ENCODE data around the gene LIFR. TPM values are rescaled to one million over a fixed set of nuclear protein-coding genes. Genes with fewer than 3 reads are reported as not detected.
A peak's percentile ranks its signal among the peaks of the same experiment; 100 is the strongest.
"Not testable (repeated sequence)": the region's sequence is repeated elsewhere in the genome, so short reads cannot be mapped to it uniquely, and the experiment has no call there.

The LIFR gene
- total RNA-seq, 6 donors from 2014 or later = 69.1 to 103 (median 85.8) TPM

DNA sequence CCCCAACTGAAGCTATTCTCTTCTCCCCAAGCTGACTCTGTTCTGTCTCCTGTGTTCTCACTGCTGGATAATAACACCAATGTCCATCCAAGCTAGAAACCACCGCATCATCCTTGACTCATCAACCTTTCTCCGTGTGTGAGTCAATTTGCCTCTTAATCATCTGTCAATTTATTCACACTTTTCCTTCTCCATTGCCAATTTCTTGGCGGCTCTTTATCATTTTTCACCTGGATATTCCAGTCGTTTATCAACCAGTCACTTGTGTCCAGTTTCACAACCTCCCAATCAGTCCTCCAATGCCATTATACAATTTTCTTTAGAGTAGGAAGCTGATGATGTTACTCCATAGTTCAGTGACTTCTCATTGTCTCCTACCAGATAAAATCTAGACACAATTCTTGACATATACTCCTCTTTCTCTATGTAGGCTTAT lies 45.4 kb upstream of the LIFR start:
- TF ChIP-seq, protein P1, sequence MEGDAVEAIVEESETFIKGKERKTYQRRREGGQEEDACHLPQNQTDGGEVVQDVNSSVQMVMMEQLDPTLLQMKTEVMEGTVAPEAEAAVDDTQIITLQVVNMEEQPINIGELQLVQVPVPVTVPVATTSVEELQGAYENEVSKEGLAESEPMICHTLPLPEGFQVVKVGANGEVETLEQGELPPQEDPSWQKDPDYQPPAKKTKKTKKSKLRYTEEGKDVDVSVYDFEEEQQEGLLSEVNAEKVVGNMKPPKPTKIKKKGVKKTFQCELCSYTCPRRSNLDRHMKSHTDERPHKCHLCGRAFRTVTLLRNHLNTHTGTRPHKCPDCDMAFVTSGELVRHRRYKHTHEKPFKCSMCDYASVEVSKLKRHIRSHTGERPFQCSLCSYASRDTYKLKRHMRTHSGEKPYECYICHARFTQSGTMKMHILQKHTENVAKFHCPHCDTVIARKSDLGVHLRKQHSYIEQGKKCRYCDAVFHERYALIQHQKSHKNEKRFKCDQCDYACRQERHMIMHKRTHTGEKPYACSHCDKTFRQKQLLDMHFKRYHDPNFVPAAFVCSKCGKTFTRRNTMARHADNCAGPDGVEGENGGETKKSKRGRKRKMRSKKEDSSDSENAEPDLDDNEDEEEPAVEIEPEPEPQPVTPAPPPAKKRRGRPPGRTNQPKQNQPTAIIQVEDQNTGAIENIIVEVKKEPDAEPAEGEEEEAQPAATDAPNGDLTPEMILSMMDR (IDR thresholded peaks at IDR 0.05) = no peak
- TF ChIP-seq POLR2AphosphoS5 (IDR thresholded peaks at IDR 0.05) (no peak), POLR2A (IDR thresholded peaks at IDR 0.05) (no peak), EP300 (IDR thresholded peaks at IDR 0.05) (no peak)
- Histone ChIP-seq H3K4me1 (peaks cover 19 to 39% (median 28%) of the 10 kb centered on the region in 4 donors), H3K36me3 (no peaks in the 10 kb centered on the region), H3K27me3 (no peaks in the 10 kb centered on the region), H3K4me3 (no peak overlapping the region), H3K27ac (peak overlapping the region in 3 of 4 donors; percentile 2 to 30 (median 18)), H3K9me3 (no peaks in the 10 kb centered on the region)
- DNase-seq (no peak), ATAC-seq (ENCODE audit: low FRiP score in 2 of 2) (no peak)
- WGBS, 2 donors = 70 to 75% methylated on average over 4 of the region's 4 CpGs

DNA sequence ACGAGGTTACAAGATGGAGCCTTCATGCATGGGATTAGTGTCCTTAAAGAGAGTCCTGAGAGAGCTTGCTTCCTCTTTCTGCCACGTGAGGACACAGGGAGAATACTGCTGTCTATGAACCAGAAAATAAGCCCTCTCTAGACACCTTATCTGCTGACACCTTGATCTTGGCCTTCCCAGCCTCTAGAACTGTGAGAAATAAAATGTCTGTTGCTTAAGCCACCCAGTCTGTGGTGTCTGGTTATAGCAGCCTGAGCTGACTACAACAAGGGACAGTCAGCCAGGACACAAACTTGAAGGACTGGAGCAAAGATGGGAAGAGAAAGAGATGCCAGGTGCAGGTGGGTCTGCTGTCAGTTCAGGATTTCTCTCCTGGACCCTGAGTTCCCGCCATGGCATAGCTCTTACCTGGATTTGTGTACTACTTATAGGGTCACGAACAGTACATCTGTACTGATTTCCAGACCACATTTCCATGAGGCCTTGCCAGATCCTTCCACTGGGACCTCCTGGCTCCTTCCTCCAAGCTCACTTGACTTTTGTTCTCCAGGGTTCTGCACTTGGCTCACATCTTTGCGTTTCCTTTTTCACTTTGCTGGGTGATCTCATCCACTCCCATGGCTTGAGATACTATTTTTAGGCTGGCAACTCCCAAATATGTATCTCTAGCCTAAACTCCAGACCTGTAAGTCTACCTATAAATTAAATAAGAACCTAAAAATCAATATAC lies 44.9 kb upstream of the LIFR start:
- WGBS, 2 donors = 59 to 62% methylated on average over 5 of the region's 5 CpGs
- TF ChIP-seq POLR2AphosphoS5 (IDR thresholded peaks at IDR 0.05) = no peak
- no peak for TF ChIP-seq POLR2A (IDR thresholded peaks at IDR 0.05)
- TF ChIP-seq, protein P1 (IDR thresholded peaks at IDR 0.05) = no peak
- TF ChIP-seq EP300 (IDR thresholded peaks at IDR 0.05) = no peak
- Histone ChIP-seq H3K4me3 (no peak overlapping the region), H3K36me3 (no peaks in the 10 kb centered on the region), H3K27me3 (no peaks in the 10 kb centered on the region), H3K4me1 (peaks cover 19 to 39% (median 28%) of the 10 kb centered on the region in 4 donors), H3K27ac (peak overlapping the region in 3 of 4 donors; percentile 2 to 30 (median 4)), H3K9me3 (no peaks in the 10 kb centered on the region)
- DNase-seq (peak in 1 of 2 donors; percentile 23), ATAC-seq (ENCODE audit: low FRiP score in 2 of 2) (no peak)

DNA sequence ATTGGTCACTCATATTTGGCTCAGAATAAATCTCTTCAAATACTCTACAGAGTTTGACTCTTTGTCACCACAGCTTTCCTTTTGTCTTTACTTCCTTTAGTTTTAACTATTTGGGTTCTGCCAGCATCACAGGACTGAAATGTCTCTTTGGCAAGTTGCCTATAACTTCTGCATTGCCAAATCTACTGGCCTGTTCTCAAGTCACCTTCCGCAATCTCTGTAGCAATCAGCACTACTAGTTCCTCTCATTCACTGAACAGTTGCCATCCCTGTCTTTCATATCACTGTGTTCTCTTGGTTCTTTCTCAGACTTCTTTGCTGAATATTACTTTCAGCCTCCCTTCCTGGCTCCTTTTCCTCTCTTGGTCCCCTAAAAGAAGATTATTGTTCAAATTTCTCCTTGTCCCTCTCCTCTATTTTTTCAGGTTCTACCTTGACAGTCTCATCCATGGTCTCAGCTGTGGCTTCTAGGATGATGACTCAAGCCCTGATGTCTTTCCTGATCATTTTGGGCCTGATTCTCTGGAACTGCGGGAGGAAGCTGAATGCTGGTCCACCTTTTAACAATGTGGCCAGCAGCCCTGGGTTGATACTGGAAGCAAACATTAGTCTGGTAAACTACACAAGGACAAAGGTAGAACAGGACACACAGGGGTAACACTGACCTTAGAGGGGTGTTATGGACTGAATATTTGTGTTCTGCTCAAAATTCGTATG lies 44.0 kb upstream of the LIFR start:
- DNase-seq = no peak
- Histone ChIP-seq H3K27me3 (no peaks in the 10 kb centered on the region), H3K4me1 (peaks cover 19 to 44% (median 28%) of the 10 kb centered on the region in 4 donors), H3K27ac (peak overlapping the region in 2 of 4 donors; percentile 4 to 30), H3K36me3 (no peaks in the 10 kb centered on the region), H3K4me3 (no peak overlapping the region), H3K9me3 (no peaks in the 10 kb centered on the region)
- 67 to 77% methylated on average over 3 of the region's 3 CpGs for WGBS, 2 donors
- ATAC-seq (ENCODE audit: low FRiP score in 2 of 2) = no peak
- TF ChIP-seq EP300 (IDR thresholded peaks at IDR 0.05) (no peak), POLR2A (IDR thresholded peaks at IDR 0.05) (no peak), POLR2AphosphoS5 (IDR thresholded peaks at IDR 0.05) (no peak)
- TF ChIP-seq, protein P1 (IDR thresholded peaks at IDR 0.05) = no peak

DNA sequence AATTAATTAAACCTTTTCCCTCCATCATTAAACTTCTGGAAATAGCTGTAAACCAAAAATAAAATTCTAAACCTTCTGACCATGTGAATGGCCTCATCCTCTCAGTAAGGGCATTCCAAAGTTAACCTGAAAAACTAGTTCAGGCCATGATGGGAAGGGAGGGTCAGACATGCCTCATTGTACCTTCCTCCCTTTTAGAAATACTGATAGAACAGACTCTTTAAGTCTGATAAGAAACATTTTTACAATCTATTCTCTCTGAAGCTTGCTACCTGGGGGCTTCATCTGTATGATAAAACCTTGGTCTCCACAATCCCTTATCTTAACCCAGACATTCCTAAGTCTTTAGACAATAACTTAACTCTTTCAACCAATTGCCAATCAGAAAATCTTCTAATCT lies 43.3 kb upstream of the LIFR start:
- not testable (repeated sequence) for DNase-seq; ATAC-seq (ENCODE audit: low FRiP score in 2 of 2); H3K27me3 ChIP-seq; H3K9me3 ChIP-seq; H3K4me3 ChIP-seq; H3K36me3 ChIP-seq
- H3K27ac ChIP-seq = peak overlapping the region in 1 of 4 donors; percentile 30
- H3K4me1 ChIP-seq = peaks cover 19 to 44% (median 28%) of the 10 kb centered on the region in 4 donors

DNA sequence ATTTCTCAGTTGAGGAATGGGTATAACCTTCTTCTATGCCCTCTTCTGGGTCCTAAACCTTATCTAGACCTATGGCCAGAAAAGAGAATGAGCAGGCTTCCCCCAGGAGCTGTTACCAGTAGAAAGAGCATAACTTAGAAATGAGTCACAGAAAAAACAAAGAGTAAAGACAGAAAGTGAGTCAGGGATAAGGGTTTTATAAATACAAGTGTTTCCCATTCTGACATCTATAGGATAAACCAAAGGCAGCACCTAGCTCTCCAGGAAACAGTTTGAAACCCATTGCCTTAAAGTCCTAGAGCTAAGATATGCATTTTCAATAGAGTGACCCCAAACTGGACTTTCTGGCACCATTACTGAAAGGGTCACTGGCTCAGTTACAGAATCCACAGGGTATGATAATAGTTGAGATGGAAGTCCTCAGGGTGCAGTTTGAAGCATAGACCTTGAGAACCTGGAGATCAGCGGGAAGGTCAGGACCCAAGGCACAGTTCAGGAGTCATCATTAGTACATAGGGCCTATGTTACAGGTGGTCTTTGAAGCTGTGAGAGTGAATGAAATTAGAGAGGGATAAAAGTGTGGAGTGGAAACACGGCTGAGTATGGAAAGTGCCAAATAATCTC lies 42.7 kb upstream of the LIFR start:
- TF ChIP-seq EP300 (IDR thresholded peaks at IDR 0.05) = no peak
- WGBS, 2 donors = 94 to 95% methylated on average over 2 of the region's 2 CpGs
- no peak for ATAC-seq (ENCODE audit: low FRiP score in 2 of 2)
- Histone ChIP-seq H3K27ac (peak overlapping the region in 2 of 4 donors; percentile 17 to 27), H3K9me3 (no peaks in the 10 kb centered on the region), H3K4me1 (peaks cover 19 to 44% (median 28%) of the 10 kb centered on the region in 4 donors), H3K27me3 (no peaks in the 10 kb centered on the region), H3K4me3 (no peak overlapping the region), H3K36me3 (no peaks in the 10 kb centered on the region)
- DNase-seq = no peak
